Neural progenitor cell (in vitro differentiated cells): ENCODE results near the gene RAB20. TPM values are rescaled to one million over a fixed set of nuclear protein-coding genes. Genes with fewer than 3 reads are reported as not detected.

ENCODE experiments used
- DNase-seq: peaks from one replicate; pipeline ENCODE4 v3.0.0-alpha.2; 2016; ENCODE audit warnings: low spot score
- H2AFZ ChIP-seq: fragments of 200-600 bp; sonication (generic); replicated peaks from 2 replicates; pipeline ENCODE4 v1.6.1; 2016; ENCODE audit warnings: antibody characterized with exemption
- H3F3A ChIP-seq: fragments of 200-600 bp; sonication (generic); 2 replicates; pipeline ENCODE4 v1.6.1; 2016; ENCODE audit warnings: antibody characterized with exemption, low read depth
- H3K27ac ChIP-seq: fragments of 200-600 bp; sonication (generic); 2 replicates; pipeline ENCODE4 v1.5.1; 2016; ENCODE audit warnings: mild to moderate bottlenecking
- H3K27me3 ChIP-seq: fragments of 200-600 bp; sonication (generic); 2 replicates; pipeline ENCODE4 v1.6.1; 2016; ENCODE audit warnings: mild to moderate bottlenecking, moderate library complexity
- H3K36me3 ChIP-seq: fragments of 200-600 bp; sonication (generic); 2 replicates; pipeline ENCODE4 v1.5.1; 2016
- H3K4me1 ChIP-seq: fragments of 200-600 bp; sonication (generic); 2 replicates; pipeline ENCODE4 v1.6.1; 2016; ENCODE audit warnings: mixed run types
- H3K4me2 ChIP-seq: fragments of 200-600 bp; sonication (generic); 2 replicates; pipeline ENCODE4 v1.6.1; 2016
- H3K4me3 ChIP-seq: fragments of 200-600 bp; sonication (generic); 2 replicates; pipeline ENCODE4 v1.5.1; 2016
- H3K79me2 ChIP-seq: fragments of 200-600 bp; sonication (generic); 2 replicates; pipeline ENCODE4 v1.6.1; 2016; ENCODE audit warnings: low read depth
- H3K9ac ChIP-seq: fragments of 200-600 bp; sonication (generic); 2 replicates; pipeline ENCODE4 v1.6.1; 2016
- H3K9me3 ChIP-seq: fragments of 200-600 bp; sonication (generic); 2 replicates; pipeline ENCODE4 v1.5.1; 2016; ENCODE audit warnings: low read depth
- H4K20me1 ChIP-seq: fragments of 200-600 bp; sonication (generic); 2 replicates; pipeline ENCODE4 v1.6.1; 2016; ENCODE audit warnings: low read depth
- H3K27ac Mint-ChIP-seq: 3 replicates; pipeline ENCODE4 v1.8.0; 2021; ENCODE audit warnings: mixed read lengths
- H3K27me3 Mint-ChIP-seq: 2 replicates; pipeline ENCODE4 v1.8.0; 2022; ENCODE audit warnings: low read depth, mild to moderate bottlenecking, inconsistent platforms, moderate library complexity, mixed read lengths; ENCODE audit not compliant: insufficient read depth
- H3K36me3 Mint-ChIP-seq: 3 replicates; pipeline ENCODE4 v1.8.0; 2021; ENCODE audit warnings: mixed read lengths
- H3K4me1 Mint-ChIP-seq: 3 replicates; pipeline ENCODE4 v1.8.0; 2021; ENCODE audit warnings: mixed read lengths
- H3K4me3 Mint-ChIP-seq: 3 replicates; pipeline ENCODE4 v1.8.0; 2021; ENCODE audit warnings: mild to moderate bottlenecking, moderate library complexity, mixed read lengths
- H3K9me3 Mint-ChIP-seq: 3 replicates; pipeline ENCODE4 v1.8.0; 2020; ENCODE audit warnings: mixed read lengths
- EZH2 ChIP-seq: fragments of 200-600 bp; sonication (generic); IDR thresholded peaks from 2 replicates; pipeline ENCODE4 v1.6.1; 2017; ENCODE audit warnings: antibody characterized with exemption, mild to moderate bottlenecking, moderate library complexity
- EZH2phosphoT487 ChIP-seq: fragments of 200-600 bp; sonication (generic); IDR thresholded peaks from 2 replicates; pipeline ENCODE4 v1.6.1; 2017; ENCODE audit warnings: antibody characterized with exemption
- total RNA-seq: library from RNA; depleted of rRNA; stranded (reverse); fragments of >200 nt; gene quantifications from 2 replicates; pipeline ENCODE4 v1.2.3, GENCODE V29; 2015; ENCODE audit warnings: low replicate concordance
- TF ChIP-seq, protein P1 (sequence below): fragments of 200-600 bp; sonication (generic); IDR thresholded peaks from 2 replicates; pipeline ENCODE4 v1.5.1; 2017; ENCODE audit warnings: antibody characterized with exemption, mild to moderate bottlenecking

RAB20 gene
- total RNA-seq, 1 donor from 2014 or later = 0.58 TPM

DNA sequence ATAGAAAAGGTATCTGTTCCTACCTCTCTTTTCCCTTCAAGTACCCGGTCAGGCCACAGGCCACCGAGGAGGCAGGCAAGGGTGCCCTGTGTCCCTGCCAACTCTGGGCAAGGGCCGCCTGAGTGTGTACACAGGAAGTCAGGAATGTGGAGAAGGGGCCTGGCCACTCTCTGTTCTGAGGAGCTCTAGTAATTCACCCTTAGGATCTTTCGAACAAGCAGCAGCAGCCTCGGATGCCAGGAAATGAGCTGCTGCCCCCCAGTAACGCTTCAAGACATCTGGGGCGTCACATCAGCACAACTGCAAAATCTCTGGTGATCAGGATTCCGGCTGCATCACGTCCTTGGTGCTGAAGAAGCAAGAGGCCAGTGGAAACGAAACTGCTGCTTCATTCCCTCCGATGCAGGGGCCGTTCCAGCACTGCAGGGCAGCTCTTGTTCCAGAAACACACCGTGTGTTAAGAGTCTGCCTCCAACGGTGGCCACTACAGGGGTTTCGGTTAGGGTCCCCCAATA lies 2.0 kb downstream of the RAB20 start:
- Histone ChIP-seq H3K27me3 (peaks cover 56% of the 10 kb centered on the region), H2AFZ (no peak overlapping the region), H3K36me3 (no peaks in the 10 kb centered on the region), H3K9me3 (no peaks in the 10 kb centered on the region), H3F3A (peaks cover 16% of the 10 kb centered on the region), H3K4me2 (no peak overlapping the region), H3K4me1 (no peaks in the 10 kb centered on the region), H3K9ac (no peak overlapping the region), H3K4me3 (no peak overlapping the region), H4K20me1 (peaks cover 5% of the 10 kb centered on the region), H3K79me2 (no peaks in the 10 kb centered on the region), H3K27ac (no peak overlapping the region)
- Mint-ChIP-seq H3K36me3 (peaks cover 4% of the 10 kb centered on the region), H3K4me1 (peaks cover 8% of the 10 kb centered on the region), H3K9me3 (peaks cover 2% of the 10 kb centered on the region), H3K27ac (no peak overlapping the region), H3K27me3 (peaks cover 32% of the 10 kb centered on the region), H3K4me3 (no peak overlapping the region)
- TF ChIP-seq EZH2 = no peak
- TF ChIP-seq, protein P1, sequence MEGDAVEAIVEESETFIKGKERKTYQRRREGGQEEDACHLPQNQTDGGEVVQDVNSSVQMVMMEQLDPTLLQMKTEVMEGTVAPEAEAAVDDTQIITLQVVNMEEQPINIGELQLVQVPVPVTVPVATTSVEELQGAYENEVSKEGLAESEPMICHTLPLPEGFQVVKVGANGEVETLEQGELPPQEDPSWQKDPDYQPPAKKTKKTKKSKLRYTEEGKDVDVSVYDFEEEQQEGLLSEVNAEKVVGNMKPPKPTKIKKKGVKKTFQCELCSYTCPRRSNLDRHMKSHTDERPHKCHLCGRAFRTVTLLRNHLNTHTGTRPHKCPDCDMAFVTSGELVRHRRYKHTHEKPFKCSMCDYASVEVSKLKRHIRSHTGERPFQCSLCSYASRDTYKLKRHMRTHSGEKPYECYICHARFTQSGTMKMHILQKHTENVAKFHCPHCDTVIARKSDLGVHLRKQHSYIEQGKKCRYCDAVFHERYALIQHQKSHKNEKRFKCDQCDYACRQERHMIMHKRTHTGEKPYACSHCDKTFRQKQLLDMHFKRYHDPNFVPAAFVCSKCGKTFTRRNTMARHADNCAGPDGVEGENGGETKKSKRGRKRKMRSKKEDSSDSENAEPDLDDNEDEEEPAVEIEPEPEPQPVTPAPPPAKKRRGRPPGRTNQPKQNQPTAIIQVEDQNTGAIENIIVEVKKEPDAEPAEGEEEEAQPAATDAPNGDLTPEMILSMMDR = no peak
- TF ChIP-seq EZH2phosphoT487 = no peak
- no peak for DNase-seq

DNA sequence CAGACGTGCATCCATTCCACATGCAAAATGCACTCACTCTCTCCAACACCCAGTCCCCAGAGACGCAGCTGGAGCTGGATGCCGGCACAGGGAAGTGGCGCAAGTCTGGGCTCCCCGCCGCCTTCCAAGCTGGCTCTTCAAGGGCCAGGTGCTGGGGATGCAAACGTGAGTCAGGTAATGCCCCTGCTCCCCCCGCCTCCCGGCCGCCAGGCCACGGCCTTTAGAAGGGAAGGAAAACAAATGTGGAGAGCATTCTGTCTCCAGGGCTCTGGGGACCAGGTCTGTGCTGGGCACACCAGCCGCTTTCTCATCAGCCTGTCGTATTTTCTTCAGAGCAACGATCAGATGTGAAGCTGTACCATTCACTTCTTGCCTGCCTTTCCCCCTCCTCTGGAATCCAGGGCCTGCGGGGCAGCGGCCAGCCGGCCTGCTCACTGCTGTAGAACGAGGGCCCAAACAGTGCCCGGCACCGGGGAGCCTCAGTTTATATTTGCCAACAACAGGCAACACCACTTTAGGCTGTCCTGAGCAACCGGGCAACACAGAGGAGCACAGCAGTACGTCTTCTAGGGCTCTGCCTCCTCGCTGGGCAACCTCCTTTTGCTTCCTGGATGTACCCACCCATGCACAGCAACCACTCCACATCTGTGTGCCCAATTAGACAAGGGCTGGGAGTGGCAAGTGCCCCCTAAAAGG lies 3.8 kb downstream of the RAB20 start:
- Histone ChIP-seq H3K36me3 (no peaks in the 10 kb centered on the region), H2AFZ (no peak overlapping the region), H4K20me1 (peaks cover 5% of the 10 kb centered on the region), H3K4me1 (peaks cover 5% of the 10 kb centered on the region), H3K27ac (no peak overlapping the region), H3K9ac (no peak overlapping the region), H3F3A (peaks cover 16% of the 10 kb centered on the region), H3K27me3 (peaks cover 39% of the 10 kb centered on the region), H3K9me3 (no peaks in the 10 kb centered on the region), H3K4me3 (no peak overlapping the region), H3K79me2 (no peaks in the 10 kb centered on the region), H3K4me2 (no peak overlapping the region)
- Mint-ChIP-seq H3K36me3 (no peaks in the 10 kb centered on the region), H3K27ac (no peak overlapping the region), H3K4me1 (peaks cover 8% of the 10 kb centered on the region), H3K27me3 (peaks cover 29% of the 10 kb centered on the region), H3K9me3 (peaks cover 2% of the 10 kb centered on the region), H3K4me3 (no peak overlapping the region)
- no peak for TF ChIP-seq EZH2
- TF ChIP-seq EZH2phosphoT487 = no peak
- no peak for DNase-seq

DNA sequence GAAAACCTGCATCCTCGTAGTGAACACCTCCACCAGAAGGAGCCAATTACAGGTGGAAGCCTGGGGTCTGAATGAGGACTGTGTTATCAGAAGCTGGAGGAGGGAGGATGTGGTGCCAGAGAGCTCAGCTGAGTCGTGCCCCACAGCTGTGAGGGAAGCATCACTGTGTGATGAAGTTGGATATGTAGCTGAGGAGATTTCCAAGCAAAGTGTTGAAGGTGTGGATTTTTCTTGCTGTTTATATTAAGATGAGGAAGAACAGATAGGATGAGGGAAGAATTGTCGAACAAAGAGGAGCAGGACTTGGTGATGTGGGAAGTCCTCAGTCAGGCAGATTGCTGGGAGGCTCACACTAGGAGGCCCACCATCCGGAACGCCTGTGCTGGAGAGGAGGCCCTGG lies 4.4 kb downstream of the RAB20 start:
- no peak overlapping the region for H3K4me3 Mint-ChIP-seq
- Histone ChIP-seq H3K79me2 (no peaks in the 10 kb centered on the region), H3K4me3 (no peak overlapping the region), H4K20me1 (peaks cover 5% of the 10 kb centered on the region), H3K27me3 (peaks cover 32% of the 10 kb centered on the region), H3K4me2 (no peak overlapping the region), H3K9ac (no peak overlapping the region), H3K9me3 (no peaks in the 10 kb centered on the region), H3K36me3 (no peaks in the 10 kb centered on the region), H3K27ac (no peak overlapping the region), H2AFZ (no peak overlapping the region), H3F3A (peaks cover 11% of the 10 kb centered on the region), H3K4me1 (peaks cover 5% of the 10 kb centered on the region)
- TF ChIP-seq, protein P1 = no peak
- TF ChIP-seq EZH2 = no peak
- TF ChIP-seq EZH2phosphoT487 = no peak
- no peak overlapping the region for H3K27ac Mint-ChIP-seq
- no peaks in the 10 kb centered on the region for H3K36me3 Mint-ChIP-seq
- peaks cover 23% of the 10 kb centered on the region for H3K27me3 Mint-ChIP-seq
- peaks cover 2% of the 10 kb centered on the region for H3K9me3 Mint-ChIP-seq
- no peak for DNase-seq
- peaks cover 7% of the 10 kb centered on the region for H3K4me1 Mint-ChIP-seq

DNA sequence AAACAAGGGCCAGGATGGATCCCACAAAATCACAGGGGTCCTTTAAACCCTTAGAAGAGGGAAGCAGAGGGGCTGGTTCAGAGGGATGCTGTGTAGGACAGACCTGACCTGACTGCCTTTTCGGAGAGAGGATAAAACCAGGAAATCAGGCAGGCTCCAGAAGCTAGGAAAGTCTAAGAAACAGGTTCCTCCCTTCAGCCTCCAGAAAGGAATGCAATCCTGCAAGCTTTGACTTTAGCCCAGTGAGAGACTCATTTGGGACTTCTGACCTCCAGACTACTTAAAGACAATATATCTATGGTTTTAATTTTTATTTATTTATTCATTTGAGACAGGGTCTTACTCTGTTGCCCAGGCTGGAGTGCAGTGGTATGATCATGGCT lies 5.3 kb downstream of the RAB20 start:
- H3K27me3 ChIP-seq = peaks cover 23% of the 10 kb centered on the region
- H3K4me1 Mint-ChIP-seq = peaks cover 5% of the 10 kb centered on the region
- H3K27ac ChIP-seq = no peak overlapping the region
- peaks cover 5% of the 10 kb centered on the region for H3K4me1 ChIP-seq
- no peaks in the 10 kb centered on the region for H3K79me2 ChIP-seq
- no peak for DNase-seq
- H3K9me3 Mint-ChIP-seq = peaks cover 2% of the 10 kb centered on the region
- no peak overlapping the region for H3K4me3 Mint-ChIP-seq
- H2AFZ ChIP-seq = no peak overlapping the region
- no peak overlapping the region for H3K4me3 ChIP-seq
- no peak overlapping the region for H3K27ac Mint-ChIP-seq
- no peaks in the 10 kb centered on the region for H3K36me3 Mint-ChIP-seq
- H3K27me3 Mint-ChIP-seq = peaks cover 20% of the 10 kb centered on the region
- peaks cover 5% of the 10 kb centered on the region for H4K20me1 ChIP-seq
- TF ChIP-seq, protein P1 = no peak
- no peak for TF ChIP-seq EZH2
- no peak for TF ChIP-seq EZH2phosphoT487
- H3K4me2 ChIP-seq = no peak overlapping the region
- no peaks in the 10 kb centered on the region for H3K36me3 ChIP-seq
- peaks cover 5% of the 10 kb centered on the region for H3F3A ChIP-seq
- no peaks in the 10 kb centered on the region for H3K9me3 ChIP-seq
- no peak overlapping the region for H3K9ac ChIP-seq
